ENCODE results near the gene ITIH5.
"Not testable (repeated sequence)": the region's sequence is repeated elsewhere in the genome, so short reads cannot be mapped to it uniquely, and the experiment has no call there.

ITIH5 gene

GRCh38 chr10:7687228-7687907 is 20.6 kb upstream of the ITIH5 start:
- peak; percentile 40 to 60 for DNase-seq (ENCODE audit: low read depth in 2 of 2)

GRCh38 chr10:7686351-7687171 is 19.8 kb upstream of the ITIH5 start:
- DNase-seq (ENCODE audit: low read depth in 2 of 2): no peak

GRCh38 chr10:7680078-7680477 is 13.3 kb upstream of the ITIH5 start:
- DNase-seq (ENCODE audit: low read depth in 2 of 2): not testable (repeated sequence)

GRCh38 chr10:7679256-7679655 is 12.5 kb upstream of the ITIH5 start:
- no peak for DNase-seq (ENCODE audit: low read depth in 2 of 2)

GRCh38 chr10:7672341-7673134 is 5.8 kb upstream of the ITIH5 start:
- DNase-seq (ENCODE audit: low read depth in 2 of 2): no peak

- no peak for DNase-seq (ENCODE audit: low read depth in 2 of 2)
Observed at GRCh38 chr10:7670157-7670556, 3.4 kb upstream of the ITIH5 start.

- no peak for DNase-seq (ENCODE audit: low read depth in 2 of 2)
Observed at GRCh38 chr10:7667262-7668141, 736 bp upstream of the ITIH5 start.

GRCh38 chr10:7665767-7666166 is 999 bp downstream of the ITIH5 start:
- no peak for DNase-seq (ENCODE audit: low read depth in 2 of 2)

GRCh38 chr10:7664707-7665106 is 2.1 kb downstream of the ITIH5 start:
- DNase-seq (ENCODE audit: low read depth in 2 of 2): no peak

- no peak for DNase-seq (ENCODE audit: low read depth in 2 of 2)
Observed at GRCh38 chr10:7662522-7662921, 4.2 kb downstream of the ITIH5 start.

GRCh38 chr10:7659560-7659959 is 7.2 kb downstream of the ITIH5 start:
- DNase-seq (ENCODE audit: low read depth in 2 of 2): no peak

- DNase-seq (ENCODE audit: low read depth in 2 of 2): no peak
Observed at GRCh38 chr10:7657552-7657951, 9.2 kb downstream of the ITIH5 start.

- DNase-seq (ENCODE audit: low read depth in 2 of 2): not testable (repeated sequence)
Observed at GRCh38 chr10:7657079-7657478, 9.7 kb downstream of the ITIH5 start.

- DNase-seq (ENCODE audit: low read depth in 2 of 2): no peak
Observed at GRCh38 chr10:7651853-7652470, 14.8 kb downstream of the ITIH5 start.

- no peak for DNase-seq (ENCODE audit: low read depth in 2 of 2)
Observed at GRCh38 chr10:7649673-7650300, 17.0 kb downstream of the ITIH5 start.

GRCh38 chr10:7647062-7647664 is 19.6 kb downstream of the ITIH5 start:
- DNase-seq (ENCODE audit: low read depth in 2 of 2): no peak

GRCh38 chr10:7642491-7643011 is 24.2 kb downstream of the ITIH5 start:
- DNase-seq (ENCODE audit: low read depth in 2 of 2): no peak

- no peak for DNase-seq (ENCODE audit: low read depth in 2 of 2)
Observed at GRCh38 chr10:7635408-7636125, 31.2 kb downstream of the ITIH5 start.

Data from stimulated activated CD4-positive, alpha-beta T cell treated with anti-CD3 and anti-CD28 coated beads, Interleukin-1b, Interleukin-23, amount 100 ng/mL, for 4 hours (primary cell).